Sigmoid colon (tissue), 7 donors: Measurements from ENCODE around the gene SMC3. TPM values are rescaled to one million over a fixed set of nuclear protein-coding genes. Genes with fewer than 3 reads are reported as not detected.
A peak's percentile ranks its signal among the peaks of the same experiment; 100 is the strongest.

ENCODE experiments used
- DNase-seq: peaks from one replicate; pipeline ENCODE4 v3.0.0-alpha.2; 2019
- H3K27ac ChIP-seq, 4 donors: fragments of 200-600 bp; sonication (generic); one replicate each; pipeline ENCODE4 v1.5.1; 2016 to 2019; ENCODE audit warnings: mild to moderate bottlenecking in 1 of 4
- H3K27me3 ChIP-seq, 3 donors: fragments of 200-600 bp; sonication (generic); one replicate each; pipeline ENCODE4 v1.5.1; 2019; ENCODE audit warnings: mild to moderate bottlenecking in 1 of 3
- H3K36me3 ChIP-seq, 4 donors: fragments of 200-600 bp; sonication (generic); one replicate each; pipeline ENCODE4 v1.5.1; 2016 to 2019
- H3K4me1 ChIP-seq, 4 donors: fragments of 200-600 bp; sonication (generic); one replicate each; pipeline ENCODE4 v1.5.1; 2017 to 2019
- H3K4me3 ChIP-seq, 4 donors: fragments of 200-600 bp; sonication (generic); one replicate each; pipeline ENCODE4 v1.5.1; 2017 to 2019; ENCODE audit warnings: mild to moderate bottlenecking in 2 of 4, moderate library complexity in 1 of 4
- H3K9me3 ChIP-seq, 4 donors: fragments of 200-600 bp in 3 of 4; sonication (generic) in 3 of 4; one replicate each; pipeline versions ENCODE4 v1.5.1 to v1.6.1; 2013 to 2019
- CTCF ChIP-seq, 4 experiments: fragments of 450-650 bp in 3 of 4; fragments of 200-600 bp in 1 of 4; IDR thresholded peaks; one replicate each; pipeline ENCODE4 v1.5.1; 2016 to 2019; ENCODE audit warnings: antibody characterized with exemption in 4 of 4, mild to moderate bottlenecking in 3 of 4, moderate library complexity in 2 of 4
- EP300 ChIP-seq, 4 donors: sonication (generic); formaldehyde crosslinking; IDR thresholded peaks; one replicate each; pipeline ENCODE4 v1.6.1; 2017; ENCODE audit warnings: antibody characterized with exemption in 4 of 4
- POLR2A ChIP-seq, 2 donors: fragments of 450-650 bp; IDR thresholded peaks; one replicate each; pipeline ENCODE4 v1.6.1; 2016; ENCODE audit warnings: antibody characterized with exemption in 2 of 2, mild to moderate bottlenecking in 2 of 2, moderate library complexity in 2 of 2
- POLR2AphosphoS5 ChIP-seq, 4 donors: sonication (generic); formaldehyde crosslinking; IDR thresholded peaks; one replicate each; pipeline ENCODE4 v1.6.1; 2017; ENCODE audit warnings: antibody characterized with exemption in 4 of 4
- WGBS, 2 donors: extraction: QIAGEN DNeasy Blood & Tissue Kit; methylation state at CpG; one replicate each; pipeline ENCODE4 v1.1.7; 2013; 5-methylcytosine and 5-hydroxymethylcytosine counted together
- intact Hi-C: fragments of 100-400 bp; cut with DNase I; formaldehyde crosslinking; loops from one replicate; pipeline ENCODE4 v1.15.1; 2023
- polyA plus RNA-seq, 3 donors: library from polyadenylated mRNA; stranded (reverse); fragments of 200-250 nt; gene quantifications; one replicate each; pipeline ENCODE4 v1.2.3, GENCODE V29; 2013
- total RNA-seq, 4 donors: library from RNA; depleted of rRNA; stranded (reverse); fragments of >200 nt; gene quantifications; one replicate each; pipeline ENCODE4 v1.1.0, GENCODE V29; 2016
- donor health status: healthy with polysubstance abuse.
- donor health status: Bipolar disorder and iron deficiency.
- donor health status: healthy.

Gene SMC3
- total RNA-seq (10 to 100 TPM; 27.2 to 43.5 (median 34.8) TPM), polyA plus RNA-seq (10 to 100 TPM; 12.6 to 21.6 (median 13.6) TPM)

- peak within 1 kb of the TSS; percentile 68 to 99 (median 94) for H3K4me3 ChIP-seq
- H3K27ac ChIP-seq, result peak within 1 kb of the TSS; percentile 90 to 98 (median 92)
- H3K9me3 ChIP-seq, result no peaks in the 10 kb centered on the region
- peaks cover 0 to 46% (median 42%) of the 10 kb centered on the region in 4 donors for H3K4me1 ChIP-seq
- 0% methylated on average over 64 of the region's 64 CpGs for WGBS, 2 donors
- H3K27me3 ChIP-seq, result peaks cover 0 to 5% (median 0%) of the 10 kb centered on the region in 3 donors
- TF ChIP-seq POLR2A (IDR thresholded peaks at IDR 0.05) (peak; percentile 44 to 51), EP300 (IDR thresholded peaks at IDR 0.05) (peak in 1 of 4 donors; percentile 13), POLR2AphosphoS5 (IDR thresholded peaks at IDR 0.05) (peak; percentile 47 to 90 (median 82)), CTCF (IDR thresholded peaks at IDR 0.05) (no peak)
- H3K36me3 ChIP-seq, result no peaks in the 10 kb centered on the region
- intact Hi-C loops, result loop anchor here (1.0 to 10.0 kb wide), 3 partner anchors 71 to 343 kb away; partner anchors contain the start of gene DUSP5
- peak; percentile 95 for DNase-seq
These were observed at the start of gene SMC3 for GRCh38 chr10:110567201-110568054. Gene SMC3, plus strand, starts transcription at chr10:110567695. Its CDS starts 122 bp downstream, at chr10:110567817.

DNA sequence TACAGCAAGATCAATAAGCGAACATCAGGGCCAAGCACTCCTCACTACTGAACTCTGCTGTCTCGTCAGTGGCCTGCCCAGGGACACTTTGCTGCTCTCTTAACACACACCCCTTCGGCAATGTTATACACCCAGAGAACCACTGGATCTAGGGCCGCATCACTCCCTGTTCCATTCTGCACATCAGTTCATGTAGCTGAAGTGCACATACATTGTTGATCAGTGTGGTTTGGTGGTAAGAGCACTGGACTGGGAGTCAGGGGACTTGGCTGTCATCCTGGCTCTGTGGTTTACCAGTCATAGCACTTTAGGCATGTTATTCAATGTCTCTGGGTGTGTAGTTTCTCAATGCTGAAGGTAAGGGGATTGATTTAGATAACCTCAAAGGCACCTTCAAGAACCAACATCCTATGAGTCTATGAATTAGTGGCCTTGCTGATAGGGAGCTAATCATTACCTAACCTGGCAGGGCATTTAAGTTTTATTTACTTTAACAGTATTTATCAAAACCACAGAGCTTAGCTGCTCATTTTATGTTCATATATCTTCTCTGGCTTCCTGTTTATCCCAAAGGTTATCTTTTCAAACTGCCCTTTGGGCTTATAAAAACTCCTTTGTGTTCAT, 45.0 kb upstream of the SMC3 start:
- H3K27ac ChIP-seq, result no peak overlapping the region
- no peak overlapping the region for H3K4me3 ChIP-seq
- no peaks in the 10 kb centered on the region for H3K27me3 ChIP-seq
- H3K9me3 ChIP-seq, result no peaks in the 10 kb centered on the region
- 51 to 85% methylated on average over 4 of the region's 4 CpGs for WGBS, 2 donors
- intact Hi-C loops, result no loop called here
- peak; percentile 36 for DNase-seq
- no peaks in the 10 kb centered on the region for H3K4me1 ChIP-seq
- TF ChIP-seq CTCF (IDR thresholded peaks at IDR 0.05), result no peak
- TF ChIP-seq EP300 (IDR thresholded peaks at IDR 0.05), result no peak
- TF ChIP-seq POLR2A (IDR thresholded peaks at IDR 0.05), result no peak
- TF ChIP-seq POLR2AphosphoS5 (IDR thresholded peaks at IDR 0.05), result no peak
- H3K36me3 ChIP-seq, result no peaks in the 10 kb centered on the region

GRCh38 chr10:110523736-110524135, 43.8 kb upstream of the SMC3 start:
- intact Hi-C loops, result no loop called here
- DNase-seq, result no peak
- no peak for TF ChIP-seq CTCF (IDR thresholded peaks at IDR 0.05)
- no peak for TF ChIP-seq POLR2AphosphoS5 (IDR thresholded peaks at IDR 0.05)
- Histone ChIP-seq H3K4me1 (no peaks in the 10 kb centered on the region), H3K36me3 (no peaks in the 10 kb centered on the region), H3K9me3 (no peaks in the 10 kb centered on the region), H3K4me3 (no peak overlapping the region), H3K27me3 (no peaks in the 10 kb centered on the region), H3K27ac (no peak overlapping the region)
- 88% methylated on average over 3 of the region's 3 CpGs for WGBS, 2 donors

DNA sequence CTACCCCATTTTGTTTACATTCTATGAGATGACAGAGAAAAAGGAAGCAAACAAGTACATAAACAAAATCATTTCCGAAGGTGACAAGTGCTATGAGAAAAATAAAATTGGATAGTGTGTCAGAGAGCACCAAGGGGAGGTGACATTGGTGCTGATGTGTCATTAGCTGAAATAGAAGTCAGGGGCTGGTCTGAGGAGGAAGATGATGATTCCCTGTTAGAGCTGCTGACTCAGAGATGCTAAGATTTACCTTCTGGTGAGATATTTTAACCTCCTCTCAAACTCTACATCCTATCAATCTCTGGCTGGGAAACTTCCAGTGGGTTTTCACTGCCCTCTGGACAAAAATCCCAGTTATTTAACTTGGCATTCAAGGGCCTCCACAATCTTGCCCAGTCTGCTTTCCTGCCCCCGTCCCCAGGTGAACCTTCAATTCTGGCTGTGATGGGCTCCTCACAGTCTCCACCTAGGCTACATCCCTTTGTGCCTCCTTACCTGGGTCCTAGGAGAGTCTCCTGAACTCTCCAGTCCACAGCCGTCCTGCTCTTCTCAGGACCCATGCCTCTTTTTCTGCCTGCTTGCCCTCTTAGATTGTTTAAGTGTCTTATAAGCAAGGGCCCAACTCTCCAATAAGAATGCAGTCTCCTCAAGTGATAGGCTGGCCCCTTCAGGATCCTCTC, 43.2 kb upstream of the SMC3 start:
- Histone ChIP-seq H3K4me1 (no peaks in the 10 kb centered on the region), H3K27me3 (no peaks in the 10 kb centered on the region), H3K4me3 (no peak overlapping the region), H3K9me3 (no peaks in the 10 kb centered on the region), H3K36me3 (no peaks in the 10 kb centered on the region), H3K27ac (no peak overlapping the region)
- intact Hi-C loops, result no loop called here
- 80 to 91% methylated on average over 3 of the region's 3 CpGs for WGBS, 2 donors
- TF ChIP-seq POLR2A (IDR thresholded peaks at IDR 0.05), result no peak
- TF ChIP-seq CTCF (IDR thresholded peaks at IDR 0.05), result no peak
- no peak for TF ChIP-seq POLR2AphosphoS5 (IDR thresholded peaks at IDR 0.05)
- TF ChIP-seq EP300 (IDR thresholded peaks at IDR 0.05), result no peak
- DNase-seq, result no peak
